Activated naive CD4-positive, alpha-beta T cell treated with anti-CD3 and anti-CD28 coated beads for 36 hours (primary cell): ENCODE results near the gene ZNF184. TPM values are rescaled to one million over a fixed set of nuclear protein-coding genes. Genes with fewer than 3 reads are reported as not detected.

Source experiments
- CTCF ChIA-PET: fragments of 350-600 bp; sonication (Branson Sonifier 250); formaldehyde crosslinking; loops from one replicate; lab custom pipeline; 2021; ENCODE audit warnings: antibody characterized with exemption; lab: Charles Lee
- DNase-seq: peaks from one replicate; pipeline ENCODE4 v3.0.0-alpha.2; 2020
- H3K27ac Mint-ChIP-seq: one replicate; pipeline ENCODE4 v1.8.0; 2021; ENCODE audit warnings: mild to moderate bottlenecking, mixed read lengths
- H3K27me3 Mint-ChIP-seq: one replicate; pipeline ENCODE4 v1.8.0; 2021; ENCODE audit warnings: low read depth, mixed read lengths
- H3K36me3 Mint-ChIP-seq: one replicate; pipeline ENCODE4 v1.8.0; 2021; ENCODE audit warnings: low read depth, mixed read lengths
- H3K4me1 Mint-ChIP-seq: one replicate; pipeline ENCODE4 v1.8.0; 2021; ENCODE audit warnings: low read depth, mixed read lengths
- H3K4me3 Mint-ChIP-seq: one replicate; pipeline ENCODE4 v1.8.0; 2021; ENCODE audit warnings: mild to moderate bottlenecking, moderate library complexity, mixed read lengths
- H3K9me3 Mint-ChIP-seq: one replicate; pipeline ENCODE4 v1.8.0; 2021; ENCODE audit warnings: mixed read lengths
- intact Hi-C: fragments of 100-400 bp; cut with micrococcal nuclease; formaldehyde crosslinking; loops from one replicate; pipeline ENCODE4 v1.15.1; 2023
- total RNA-seq, 2 experiments: library from RNA; stranded (reverse); gene quantifications; one replicate each; pipeline ENCODE4 v1.2.3, GENCODE V29; 2021

The ZNF184 gene
- total RNA-seq, 2 experiments from 2014 or later, result 13.0 to 14.3 TPM

DNA sequence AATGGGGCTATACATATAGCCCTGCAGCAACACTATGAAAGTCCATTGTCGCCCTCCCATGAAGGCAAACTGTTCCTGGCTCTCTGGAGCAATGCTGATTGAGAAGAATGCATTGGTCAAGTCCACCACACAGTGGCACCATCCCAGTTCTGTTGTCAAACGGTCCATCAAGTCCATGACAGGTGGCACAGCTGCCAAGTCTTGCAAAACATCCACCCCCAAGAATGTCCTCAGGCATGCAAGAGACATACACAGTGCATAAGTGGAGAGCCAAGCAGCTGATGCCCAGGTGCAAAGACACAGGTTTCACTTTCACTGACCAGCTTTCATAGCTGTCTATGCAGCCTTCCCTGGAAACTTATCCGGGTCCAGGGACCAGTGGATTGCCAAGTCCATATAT lies 66.8 kb downstream of the ZNF184 start:
- H3K9me3 Mint-ChIP-seq, result peaks cover 26% of the 10 kb centered on the region

DNA sequence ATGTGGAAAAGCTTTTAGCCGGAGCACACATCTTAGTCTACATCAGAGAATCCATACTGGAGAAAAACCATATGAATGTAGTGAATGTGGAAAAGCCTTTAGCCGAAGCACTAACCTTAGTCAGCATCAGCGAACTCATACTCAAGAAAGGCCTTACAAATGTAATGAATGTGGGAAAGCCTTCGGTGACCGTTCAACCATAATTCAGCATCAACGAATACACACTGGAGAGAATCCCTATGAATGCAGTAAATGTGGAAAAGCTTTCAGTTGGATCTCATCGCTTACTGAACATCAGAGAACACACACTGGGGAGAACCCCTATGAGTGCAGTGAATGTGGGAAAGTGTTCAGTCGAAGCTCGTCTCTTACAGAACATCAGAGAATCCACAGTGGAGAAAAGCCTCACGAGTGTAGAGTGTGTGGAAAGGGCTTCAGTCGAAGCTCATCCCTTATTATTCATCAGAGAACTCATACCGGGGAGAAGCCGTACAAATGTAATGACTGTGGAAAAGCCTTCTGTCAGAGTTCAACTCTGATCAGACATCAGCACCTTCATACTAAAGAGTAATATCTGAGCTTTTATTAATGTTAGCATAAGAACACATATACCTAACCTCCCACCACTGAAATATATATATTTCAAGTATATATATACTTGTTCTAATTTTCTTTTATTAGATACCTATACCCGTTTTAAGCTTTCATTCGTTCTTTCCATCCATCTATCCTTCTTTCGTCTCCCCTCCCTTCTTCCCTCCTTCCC lies 71.8 kb downstream of the ZNF184 start:
- no peak overlapping the region for H3K27ac Mint-ChIP-seq
- H3K9me3 Mint-ChIP-seq, result peaks cover 52% of the 10 kb centered on the region
- DNase-seq, result no peak
- H3K4me1 Mint-ChIP-seq, result no peaks in the 10 kb centered on the region
- intact Hi-C loops, result no loop called here
- peaks cover 68% of the 10 kb centered on the region for H3K36me3 Mint-ChIP-seq
- no peaks in the 10 kb centered on the region for H3K27me3 Mint-ChIP-seq
- H3K4me3 Mint-ChIP-seq, result no peak overlapping the region
- CTCF ChIA-PET, result interaction anchor here (1.2 kb wide), 1 partner anchor 11 kb away, joined by 3 read pairs; no protein-coding TSS in a partner anchor

More for the DNA sequence above, 66.8 kb downstream of the ZNF184 start:
- Mint-ChIP-seq H3K4me3 (no peak overlapping the region), H3K36me3 (peaks cover 23% of the 10 kb centered on the region), H3K4me1 (no peaks in the 10 kb centered on the region), H3K27ac (no peak overlapping the region), H3K27me3 (no peaks in the 10 kb centered on the region)
- CTCF ChIA-PET, result no interaction called here
- DNase-seq, result no peak
- intact Hi-C loops, result no loop called here

Other genes with a start within 250 kb of the ZNF184 start
- gene PRSS16, start 225.4 kb downstream of the ZNF184 start, total RNA-seq, result 1 to 10 TPM; 1.3 to 1.4 TPM
- not detected for gene POM121L2, start 160.8 kb downstream of the ZNF184 start, total RNA-seq
- gene ZNF391, start 84.3 kb downstream of the ZNF184 start, total RNA-seq, result 1 to 10 TPM; 3.1 to 3.3 TPM